Endothelial cell (in vitro differentiated cells): ENCODE results near the gene RTBDN. TPM values are rescaled to one million over a fixed set of nuclear protein-coding genes. Genes with fewer than 3 reads are reported as not detected.

ENCODE experiments used
- DNase-seq: peaks from one replicate; pipeline ENCODE4 v3.0.0; 2021; ENCODE audit warnings: low spot score
- H3K27ac Mint-ChIP-seq: one replicate; pipeline ENCODE4 v1.8.0; 2021; ENCODE audit warnings: mixed read lengths, inconsistent platforms; ENCODE audit not compliant: unreplicated experiment
- H3K27me3 Mint-ChIP-seq: one replicate; pipeline ENCODE4 v1.8.0; 2021; ENCODE audit warnings: mild to moderate bottlenecking, moderate library complexity, mixed read lengths, inconsistent platforms; ENCODE audit not compliant: unreplicated experiment
- H3K36me3 Mint-ChIP-seq: one replicate; pipeline ENCODE4 v1.8.0; 2021; ENCODE audit warnings: mild to moderate bottlenecking, low read depth, mixed read lengths, inconsistent platforms; ENCODE audit not compliant: unreplicated experiment
- H3K4me1 Mint-ChIP-seq: one replicate; pipeline ENCODE4 v1.8.0; 2021; ENCODE audit warnings: mild to moderate bottlenecking, mixed read lengths, inconsistent platforms; ENCODE audit not compliant: unreplicated experiment
- H3K4me3 Mint-ChIP-seq: one replicate; pipeline ENCODE4 v1.8.0; 2021; ENCODE audit warnings: mild to moderate bottlenecking, mixed read lengths, inconsistent platforms; ENCODE audit not compliant: unreplicated experiment
- H3K9me3 Mint-ChIP-seq: one replicate; pipeline ENCODE4 v1.8.0; 2021; ENCODE audit warnings: mixed read lengths, inconsistent platforms; ENCODE audit not compliant: unreplicated experiment
- CTCF ChIP-seq: fragments of 200-600 bp; sonication (generic); IDR thresholded peaks from one replicate; pipeline ENCODE4 v1.5.0; 2021; ENCODE audit warnings: antibody characterized with exemption; ENCODE audit not compliant: unreplicated experiment
- total RNA-seq: library from RNA; stranded (reverse); fragmentation: NEBNext Ultra II Directional; extraction: Animal tissue kit (Norgen Biotek cat#: 25700); gene quantifications from one replicate; pipeline ENCODE4 v1.2.1, GENCODE V29; 2021; ENCODE audit not compliant: unreplicated experiment

Gene RTBDN
- total RNA-seq, 1 donor from 2014 or later: not detected

DNA sequence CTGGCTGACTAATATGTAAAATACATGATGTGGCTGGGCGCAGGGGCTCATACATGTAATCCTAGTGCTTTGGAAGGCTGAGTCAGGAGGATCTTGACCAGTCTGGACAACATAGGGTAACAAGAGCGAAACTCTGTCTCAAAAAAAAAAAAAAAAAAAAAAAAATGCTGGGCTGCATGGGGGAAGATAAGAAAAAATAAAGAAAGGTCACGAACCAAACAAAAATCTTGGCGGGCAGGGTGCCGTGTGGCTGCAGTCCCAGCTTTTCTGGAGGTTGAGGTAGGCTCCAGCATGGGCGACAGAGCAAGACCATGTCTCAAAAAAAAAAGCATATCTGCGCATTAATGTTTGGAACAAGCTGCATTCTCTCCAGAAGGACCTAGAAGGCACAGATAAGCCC lies 19.3 kb downstream of the RTBDN start:
- peaks cover 6% of the 10 kb centered on the region for H3K36me3 Mint-ChIP-seq
- TF ChIP-seq CTCF: no peak
- no peaks in the 10 kb centered on the region for H3K9me3 Mint-ChIP-seq
- H3K27ac Mint-ChIP-seq: no peak overlapping the region
- H3K4me3 Mint-ChIP-seq: no peak overlapping the region
- no peak for DNase-seq
- H3K4me1 Mint-ChIP-seq: no peaks in the 10 kb centered on the region
- H3K27me3 Mint-ChIP-seq: peaks cover 4% of the 10 kb centered on the region

DNA sequence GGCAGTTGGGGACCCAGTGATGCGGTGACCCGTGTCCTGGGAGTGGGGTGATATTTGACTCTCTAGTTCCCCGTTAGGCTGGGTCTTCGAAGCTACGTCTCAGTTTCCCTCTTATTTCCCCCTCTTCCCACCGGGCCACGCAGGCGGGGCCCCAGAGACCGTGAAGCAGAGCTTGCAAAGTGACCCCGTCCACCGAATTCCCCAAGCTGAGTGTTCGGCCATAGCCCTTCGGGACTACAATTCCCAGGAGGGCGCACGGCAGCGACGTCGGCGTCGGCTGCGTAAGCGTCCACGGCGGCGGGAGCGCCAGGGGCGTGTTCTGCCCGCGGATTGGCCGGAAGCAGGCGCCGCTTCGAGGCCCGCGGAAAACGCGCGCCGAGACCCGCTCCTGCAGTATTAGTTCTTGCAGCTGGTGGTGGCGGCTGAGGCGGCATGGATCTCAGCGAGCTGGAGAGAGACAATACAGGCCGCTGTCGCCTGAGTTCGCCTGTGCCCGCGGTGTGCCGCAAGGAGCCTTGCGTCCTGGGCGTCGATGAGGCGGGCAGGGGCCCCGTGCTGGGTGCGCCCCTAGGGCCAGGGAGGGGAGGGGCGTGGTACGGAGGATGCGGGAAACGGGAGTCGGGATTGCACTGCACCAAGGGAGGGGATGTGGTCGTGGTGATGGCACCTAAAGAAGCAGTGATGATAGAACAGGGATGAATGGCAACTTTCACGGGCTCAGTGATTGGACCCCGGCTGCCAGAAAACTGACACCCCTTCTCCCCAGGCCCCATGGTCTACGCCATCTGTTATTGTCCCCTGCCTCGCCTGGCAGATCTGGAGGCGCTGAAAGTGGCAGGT lies 27.9 kb downstream of the RTBDN start, which contains the start of gene RNASEH2A:
RNASEH2A (plus strand) TSS at position 343 of the 840 bp plus-strand sequence; CDS start at position 433, 90 bp downstream.
- peaks cover 14% of the 10 kb centered on the region for H3K27me3 Mint-ChIP-seq
- no peak within 1 kb of the TSS for H3K27ac Mint-ChIP-seq
- H3K4me3 Mint-ChIP-seq: peak within 1 kb of the TSS; percentile 94
- H3K9me3 Mint-ChIP-seq: peaks cover 4% of the 10 kb centered on the region
- peaks cover 13% of the 10 kb centered on the region for H3K4me1 Mint-ChIP-seq
- peak; percentile 89 for DNase-seq
- no peak for TF ChIP-seq CTCF
- H3K36me3 Mint-ChIP-seq: peaks cover 4% of the 10 kb centered on the region

- peaks cover 16% of the 10 kb centered on the region for H3K27me3 Mint-ChIP-seq
- no peak overlapping the region for H3K4me3 Mint-ChIP-seq
- no peak for TF ChIP-seq CTCF
- DNase-seq: no peak
- peaks cover 4% of the 10 kb centered on the region for H3K9me3 Mint-ChIP-seq
- peaks cover 8% of the 10 kb centered on the region for H3K36me3 Mint-ChIP-seq
- peaks cover 19% of the 10 kb centered on the region for H3K4me1 Mint-ChIP-seq
- no peak overlapping the region for H3K27ac Mint-ChIP-seq
These were observed 30.3 kb downstream of the RTBDN start for GRCh38 chr19:12804051-12804450.

GRCh38 chr19:12802267-12803106 lies 31.9 kb downstream of the RTBDN start:
- Mint-ChIP-seq H3K36me3 (peaks cover 3% of the 10 kb centered on the region), H3K27ac (peak overlapping the region; percentile 4), H3K4me1 (peaks cover 16% of the 10 kb centered on the region), H3K4me3 (peak overlapping the region; percentile 84), H3K9me3 (no peaks in the 10 kb centered on the region), H3K27me3 (peaks cover 16% of the 10 kb centered on the region)
- no peak for TF ChIP-seq CTCF
- DNase-seq: no peak
